Activated T-helper 9 cell treated with anti-CD3 and anti-CD28 coated beads, Interleukin-2, amount 50 U/mL, for 16 hours (primary cell): Measurements from ENCODE around the gene DLGAP4.

ENCODE experiments used
- DNase-seq: peaks from one replicate; pipeline ENCODE4 v3.0.0-alpha.2; 2020; ENCODE audit warnings: low read depth

Gene DLGAP4

DNA sequence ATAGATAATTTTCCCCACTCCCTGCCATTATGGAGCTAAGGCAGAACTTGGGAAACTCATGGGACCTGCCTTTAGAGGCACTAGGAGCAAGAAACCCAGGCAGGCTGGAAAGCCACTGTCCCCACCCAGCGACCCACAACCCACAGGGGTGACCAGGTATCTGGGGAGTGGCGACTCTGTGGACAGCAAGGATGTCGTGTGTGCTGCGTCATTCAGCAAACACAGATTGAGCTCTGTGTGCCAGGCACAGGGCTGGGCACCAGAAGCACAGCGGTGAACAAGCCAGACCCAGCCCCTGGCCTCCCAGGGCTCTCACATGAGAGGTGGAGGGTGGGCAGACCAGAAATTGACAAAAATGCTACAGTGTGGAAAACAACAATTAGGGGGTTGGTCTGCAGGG lies 27.7 kb downstream of the DLGAP4 start:
- DNase-seq, result no peak

DNA sequence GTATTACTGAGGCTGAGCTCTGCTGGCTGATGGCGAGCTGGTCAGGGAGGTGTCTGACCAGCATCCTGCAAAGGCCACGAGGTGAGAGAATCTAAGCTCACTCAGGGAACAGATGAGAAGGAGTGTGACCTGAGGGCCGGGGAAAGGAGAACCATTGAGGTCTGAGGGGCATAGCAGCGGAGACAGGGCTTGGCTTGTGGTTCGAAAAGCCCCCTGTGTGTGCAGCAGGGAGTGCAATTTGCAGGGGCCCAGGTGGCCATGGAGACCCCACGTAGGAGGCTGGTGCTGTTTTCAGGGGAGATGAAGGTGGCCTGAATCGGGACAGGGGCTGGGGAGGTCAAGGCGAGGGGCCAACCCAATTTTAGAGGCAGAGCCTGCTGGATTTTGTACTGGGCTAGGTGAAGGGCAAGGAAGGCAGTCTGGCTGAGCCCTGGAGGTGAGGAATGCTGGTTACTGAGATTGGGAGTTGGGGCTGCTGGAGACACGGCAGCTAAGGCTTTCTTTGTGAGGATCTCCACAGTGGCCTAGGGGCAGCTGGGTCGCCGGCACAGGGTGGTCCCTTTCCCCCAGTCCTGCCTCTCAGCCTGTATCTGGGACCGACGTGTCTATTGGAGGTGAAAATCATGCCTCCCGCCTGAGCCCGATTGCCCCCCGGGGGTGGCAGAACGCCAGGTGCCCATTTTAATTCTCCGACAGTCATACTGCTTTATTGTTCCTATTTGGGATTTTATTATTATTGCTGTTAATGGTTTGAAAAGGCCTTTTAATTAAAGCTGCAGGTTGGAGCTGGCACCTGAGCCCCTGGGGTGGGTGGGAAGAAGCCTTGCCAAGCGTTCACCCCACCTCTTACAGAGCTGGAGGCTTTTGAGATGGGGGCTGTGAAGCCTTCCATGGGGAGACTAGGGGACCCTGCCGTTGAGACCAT lies 28.4 kb downstream of the DLGAP4 start:
- DNase-seq, result no peak

DNA sequence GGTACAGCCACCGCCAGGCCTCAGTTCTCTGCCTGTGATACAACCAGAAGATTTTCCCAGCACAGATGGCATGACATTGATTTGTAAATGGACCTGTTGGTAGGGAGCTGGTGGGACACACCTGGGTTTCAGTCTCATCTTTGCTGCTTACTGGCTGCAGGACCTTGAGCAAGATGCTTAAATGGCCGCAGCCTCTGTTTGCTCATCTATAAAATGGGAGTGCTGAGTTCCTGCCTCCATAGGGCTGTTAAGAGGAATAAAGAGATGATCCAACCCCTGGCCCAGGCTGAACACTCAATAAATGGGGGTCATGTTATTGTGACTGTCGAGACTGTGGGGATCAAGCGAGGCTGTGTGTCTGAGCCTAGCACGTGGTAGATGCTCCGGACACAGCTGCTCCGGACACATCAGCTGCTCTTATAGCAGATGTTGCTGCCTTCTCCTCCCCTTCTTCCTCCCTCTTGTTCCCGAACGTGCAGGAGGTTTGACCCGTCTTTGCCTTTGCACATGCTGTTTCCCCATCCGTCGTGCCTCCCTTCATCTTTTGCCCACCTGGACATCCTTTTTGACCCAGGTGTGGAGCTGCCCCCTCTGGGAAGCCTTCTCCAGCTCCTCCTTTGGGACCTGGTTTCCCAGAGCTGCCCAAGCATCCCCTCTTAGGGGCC lies 29.2 kb downstream of the DLGAP4 start:
- no peak for DNase-seq

DNA sequence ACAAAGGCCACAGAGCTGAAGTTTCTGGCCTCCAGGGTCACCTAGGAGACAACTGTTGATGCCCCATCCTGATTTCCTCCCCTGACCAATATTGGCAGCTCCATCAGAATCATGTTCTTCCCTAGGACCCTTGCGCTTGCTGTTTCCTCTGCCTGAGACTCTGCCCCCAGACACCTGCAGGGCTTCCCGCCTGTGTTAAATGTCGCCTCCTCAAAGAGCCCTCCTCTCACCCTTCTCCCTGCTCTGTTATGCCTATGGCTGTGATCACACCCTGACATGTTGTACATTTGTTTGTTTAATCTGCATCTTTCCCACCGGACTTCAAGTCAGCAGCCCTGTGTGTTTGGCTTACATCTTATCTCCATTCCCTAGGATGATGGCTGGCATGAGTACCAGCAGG lies 30.1 kb downstream of the DLGAP4 start:
- DNase-seq, result no peak

DNA sequence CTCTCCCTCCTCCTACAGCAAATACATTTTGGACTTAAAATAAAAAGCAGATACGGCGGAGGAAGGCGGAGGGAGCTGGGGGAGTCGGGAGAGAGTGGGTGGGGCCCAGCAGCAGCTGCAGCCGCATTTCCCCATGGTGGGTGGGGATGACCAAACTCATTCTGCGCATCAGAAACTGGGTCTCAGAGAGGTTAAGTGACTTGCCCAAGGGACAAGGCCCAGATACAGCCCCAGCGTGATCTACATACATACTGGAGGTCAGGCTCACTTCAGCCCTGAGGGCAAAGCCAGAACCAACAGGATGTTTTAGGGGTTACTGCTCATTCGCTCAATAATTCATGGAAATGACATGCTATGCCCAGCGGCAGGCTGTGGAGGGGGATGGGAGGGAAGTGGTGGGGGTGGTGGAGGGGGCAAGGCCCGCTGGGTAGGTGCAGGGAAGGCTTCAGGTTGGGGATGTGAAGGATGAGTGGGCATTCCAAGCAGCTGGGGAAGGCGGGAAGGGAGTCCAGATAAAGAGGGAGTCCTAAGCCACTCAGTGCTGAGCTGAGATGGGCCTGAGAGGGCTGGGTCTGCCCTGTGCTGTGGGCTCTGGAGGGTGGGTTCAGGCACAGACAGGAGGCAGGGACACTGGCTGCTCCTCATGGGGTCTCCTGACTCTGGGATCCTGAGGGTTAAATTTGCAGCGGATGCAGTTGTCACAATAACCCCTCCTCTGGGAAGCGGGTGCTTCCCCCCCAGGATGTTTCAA lies 31.0 kb downstream of the DLGAP4 start:
- no peak for DNase-seq

DNA sequence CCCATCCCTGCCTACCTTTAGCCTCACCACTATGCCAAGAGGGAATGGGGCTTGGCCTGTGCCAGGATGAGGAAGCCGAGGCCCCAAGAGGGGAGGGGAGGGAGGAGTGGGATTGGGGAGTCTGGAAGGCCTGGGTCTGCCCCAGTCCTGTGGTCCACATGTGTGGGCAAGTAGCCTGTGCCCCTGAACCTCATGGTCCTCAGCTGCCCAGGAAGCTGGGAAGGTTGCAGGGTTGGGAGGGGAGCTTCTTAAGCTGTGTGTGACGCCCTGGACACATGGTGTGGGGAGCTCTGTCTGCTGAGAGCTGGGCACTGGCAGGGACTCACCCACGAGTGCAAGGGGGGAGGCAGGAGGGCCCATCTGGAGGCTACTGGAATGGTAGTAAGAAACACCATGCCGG lies 31.7 kb downstream of the DLGAP4 start:
- no peak for DNase-seq

DNA sequence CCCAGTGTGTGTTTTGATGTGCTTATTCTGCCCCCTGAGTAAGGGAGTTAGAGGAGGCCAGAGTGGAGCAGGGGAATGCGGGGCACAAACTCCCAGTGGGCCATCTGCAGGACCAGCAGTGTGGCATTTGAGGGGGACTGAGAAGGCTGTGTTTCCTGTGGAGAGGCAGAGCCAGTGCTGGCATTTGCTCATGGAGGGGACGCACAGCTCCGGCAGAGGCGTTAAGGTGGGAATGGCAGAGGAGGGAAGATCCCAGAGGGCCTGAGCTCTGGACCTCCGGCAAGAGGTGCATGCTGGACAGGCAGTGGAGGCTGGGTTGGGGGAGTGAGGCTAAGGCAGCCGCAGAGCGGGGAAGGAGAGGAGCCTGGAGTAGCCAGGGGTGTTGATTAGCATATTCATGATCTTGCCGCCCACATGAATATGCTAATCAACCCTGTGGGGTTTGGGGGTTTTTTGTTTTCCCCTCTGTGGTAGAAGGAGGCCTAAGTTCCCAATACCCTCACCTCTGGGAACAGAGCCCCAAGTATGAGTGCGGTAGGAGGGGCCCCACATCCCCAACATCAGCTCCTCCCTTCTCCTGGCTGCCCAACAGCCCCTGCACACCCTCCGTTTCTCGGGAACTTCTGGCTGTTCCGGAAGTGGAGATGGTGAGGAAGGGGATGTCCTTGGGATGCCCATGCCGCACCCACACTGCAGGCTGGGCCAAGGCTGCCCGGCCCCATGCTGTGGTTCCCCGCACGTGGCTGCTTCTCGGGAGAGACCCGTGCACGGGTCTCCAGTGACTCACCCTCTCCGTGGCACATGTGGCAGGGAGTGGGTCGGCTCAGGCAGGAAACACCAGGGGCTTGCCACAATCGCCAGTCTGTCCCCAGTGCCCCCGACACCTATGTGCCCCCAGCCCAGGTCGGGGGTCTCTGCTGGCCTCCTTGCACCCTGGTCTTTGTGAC lies 33.8 kb downstream of the DLGAP4 start:
- DNase-seq, result no peak

DNA sequence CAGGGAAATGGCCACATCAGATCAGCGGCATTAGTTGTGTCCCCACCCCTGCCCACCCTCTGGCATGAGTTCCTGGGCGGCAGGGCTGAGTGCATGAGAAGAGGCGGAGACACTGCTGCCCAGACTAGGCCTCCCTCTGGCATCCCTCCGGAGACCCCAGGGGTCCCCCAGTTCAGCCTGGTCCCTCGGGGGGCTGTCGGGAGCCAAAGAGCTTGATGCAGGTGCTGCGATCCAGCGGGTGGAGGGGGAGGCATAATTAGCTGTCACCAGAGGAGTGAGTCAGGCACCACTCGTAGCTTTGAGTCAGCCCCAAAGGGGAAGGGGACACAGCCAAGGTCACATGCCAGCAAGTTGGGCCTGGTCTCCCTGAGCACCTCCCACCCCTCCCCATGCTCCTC lies 34.5 kb downstream of the DLGAP4 start:
- DNase-seq, result no peak

DNA sequence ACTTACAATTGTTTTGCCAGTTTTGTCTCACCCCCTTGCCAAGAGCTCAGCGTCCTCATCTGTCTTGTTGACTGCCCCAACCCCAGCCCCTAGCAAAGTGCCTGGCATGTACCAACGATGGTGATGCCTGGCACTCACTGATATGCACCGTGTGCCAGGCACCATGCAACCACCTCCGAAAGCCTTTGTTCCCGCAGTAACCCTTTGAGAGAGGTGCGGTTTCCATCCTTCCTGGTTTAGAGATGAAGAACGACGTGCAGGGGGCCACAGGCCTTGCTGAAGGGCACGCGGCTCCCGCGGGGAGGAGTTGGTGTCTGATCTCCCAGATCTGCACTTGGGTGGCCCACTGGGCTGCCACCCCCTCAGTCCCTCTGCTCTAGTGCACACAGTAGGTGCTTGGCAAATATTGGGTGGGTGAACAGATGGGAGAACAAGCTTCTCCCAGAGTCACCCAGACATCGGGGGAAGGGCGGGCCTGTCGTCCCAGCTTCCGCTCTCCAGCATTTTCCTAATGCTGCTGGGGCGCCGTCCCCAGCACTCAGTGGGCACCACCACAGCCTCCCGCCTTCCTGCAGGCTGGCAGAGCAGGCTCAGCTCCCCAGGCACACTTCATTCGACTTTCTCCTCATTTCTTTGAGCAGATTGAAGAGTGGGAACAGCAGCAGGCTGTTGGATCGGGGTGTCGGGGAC lies 35.3 kb downstream of the DLGAP4 start:
- DNase-seq, result no peak

DNA sequence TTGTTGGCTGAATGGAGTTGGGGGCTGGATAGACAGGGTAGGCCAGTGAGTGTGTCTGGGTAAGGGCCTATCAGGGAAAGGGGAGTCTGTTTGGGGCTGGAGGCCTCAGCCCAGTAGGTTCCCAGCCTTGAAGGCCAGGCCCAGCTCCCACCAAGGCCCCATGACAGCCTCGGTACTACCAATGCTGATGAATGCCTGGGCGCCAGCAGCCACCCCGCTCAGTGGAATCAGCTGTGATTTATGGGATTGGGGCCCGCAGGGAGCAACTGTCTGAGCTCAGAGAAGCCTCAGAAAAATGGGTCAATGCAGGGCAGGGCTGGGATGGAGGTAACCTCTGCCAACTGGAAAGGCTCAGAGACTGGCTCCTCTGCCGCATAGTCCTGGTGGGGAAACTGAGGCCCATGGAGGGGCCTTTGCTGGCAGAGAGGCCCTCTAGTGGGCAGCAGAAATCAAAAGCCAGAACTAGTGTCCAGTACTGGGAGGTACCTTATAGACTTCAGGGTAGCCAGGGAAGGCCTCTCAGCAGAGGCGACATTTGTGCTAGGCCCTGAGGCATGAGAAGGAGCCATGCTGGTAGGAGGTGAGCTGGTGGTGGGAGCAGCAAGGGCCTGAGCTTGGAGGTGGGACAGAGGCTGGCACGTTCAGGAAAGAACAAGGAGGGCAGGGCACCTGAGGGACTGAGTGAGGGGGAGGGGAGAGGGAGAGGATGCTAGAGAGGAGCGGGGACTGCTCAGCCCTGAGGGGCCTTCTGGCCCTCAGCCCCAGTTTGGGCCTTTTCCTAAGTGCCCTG lies 36.4 kb downstream of the DLGAP4 start:
- no peak for DNase-seq

DNA sequence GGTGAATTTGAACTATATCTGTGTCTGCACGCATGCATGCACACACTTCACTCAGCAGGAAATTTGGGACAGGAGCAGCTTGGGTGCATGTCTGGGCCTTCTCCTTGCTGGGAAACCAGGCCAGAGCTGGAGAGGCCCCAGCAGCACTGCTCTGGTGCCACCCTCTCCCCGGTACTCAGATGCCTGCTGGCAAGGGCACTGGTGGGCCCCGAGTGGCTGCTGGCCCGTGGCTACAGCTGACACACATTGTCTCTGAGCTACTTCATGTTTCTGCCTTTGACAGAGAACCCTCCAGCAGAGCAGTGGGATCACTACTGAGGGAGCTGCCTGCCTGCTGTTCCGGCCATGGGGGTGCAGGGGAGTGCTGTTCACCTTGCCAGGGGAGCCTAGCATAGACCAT lies 37.5 kb downstream of the DLGAP4 start:
- no peak for DNase-seq

DNA sequence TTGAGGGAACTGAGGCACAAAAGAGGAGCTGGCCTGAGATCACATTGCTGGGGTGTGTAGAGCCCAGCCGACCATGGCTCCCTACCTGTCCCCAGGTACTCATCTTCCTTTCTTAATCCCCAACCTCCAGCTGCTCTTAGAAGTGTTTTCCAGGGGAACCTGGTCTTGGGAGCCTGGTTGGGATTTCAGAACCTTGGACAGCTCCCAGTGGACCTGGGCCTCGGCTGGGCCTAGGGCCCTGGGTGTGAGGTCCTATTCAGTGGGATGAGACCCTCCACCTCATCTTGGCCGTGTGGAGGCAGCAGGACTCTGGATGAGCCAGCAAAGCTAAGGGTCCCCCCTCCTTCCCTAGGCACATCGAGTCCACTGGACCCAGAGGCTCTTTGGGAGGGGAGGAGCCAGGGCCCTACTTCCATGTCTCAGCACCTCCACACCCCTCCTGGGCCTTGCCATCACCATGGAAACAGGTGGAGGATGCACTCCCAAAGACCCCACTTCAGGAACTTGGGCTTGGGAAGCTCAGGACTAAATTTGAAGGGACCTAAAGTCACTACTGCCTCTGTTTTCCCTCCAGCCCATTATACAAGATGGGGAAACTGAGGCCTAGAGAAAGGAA lies 38.5 kb downstream of the DLGAP4 start:
- no peak for DNase-seq

DNA sequence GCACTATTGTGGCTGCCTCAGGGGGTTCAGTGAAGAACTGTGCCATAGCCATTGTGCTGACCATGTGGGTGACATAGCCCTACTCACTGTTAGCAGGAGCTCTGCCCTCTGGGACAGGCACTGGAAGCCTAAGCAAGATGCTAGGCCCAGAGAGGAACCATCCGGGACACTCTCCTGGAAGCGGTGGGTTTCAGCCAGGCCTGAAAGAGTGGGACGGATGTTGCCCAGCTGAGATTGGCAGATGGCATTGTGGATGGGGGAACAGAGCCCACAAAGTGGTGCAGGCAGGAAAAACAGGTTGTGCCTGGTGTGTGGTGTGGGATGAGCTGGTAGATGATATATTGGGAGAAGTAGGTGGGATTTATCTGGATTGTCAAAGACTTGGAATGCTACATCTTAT lies 40.1 kb downstream of the DLGAP4 start:
- no peak for DNase-seq

DNA sequence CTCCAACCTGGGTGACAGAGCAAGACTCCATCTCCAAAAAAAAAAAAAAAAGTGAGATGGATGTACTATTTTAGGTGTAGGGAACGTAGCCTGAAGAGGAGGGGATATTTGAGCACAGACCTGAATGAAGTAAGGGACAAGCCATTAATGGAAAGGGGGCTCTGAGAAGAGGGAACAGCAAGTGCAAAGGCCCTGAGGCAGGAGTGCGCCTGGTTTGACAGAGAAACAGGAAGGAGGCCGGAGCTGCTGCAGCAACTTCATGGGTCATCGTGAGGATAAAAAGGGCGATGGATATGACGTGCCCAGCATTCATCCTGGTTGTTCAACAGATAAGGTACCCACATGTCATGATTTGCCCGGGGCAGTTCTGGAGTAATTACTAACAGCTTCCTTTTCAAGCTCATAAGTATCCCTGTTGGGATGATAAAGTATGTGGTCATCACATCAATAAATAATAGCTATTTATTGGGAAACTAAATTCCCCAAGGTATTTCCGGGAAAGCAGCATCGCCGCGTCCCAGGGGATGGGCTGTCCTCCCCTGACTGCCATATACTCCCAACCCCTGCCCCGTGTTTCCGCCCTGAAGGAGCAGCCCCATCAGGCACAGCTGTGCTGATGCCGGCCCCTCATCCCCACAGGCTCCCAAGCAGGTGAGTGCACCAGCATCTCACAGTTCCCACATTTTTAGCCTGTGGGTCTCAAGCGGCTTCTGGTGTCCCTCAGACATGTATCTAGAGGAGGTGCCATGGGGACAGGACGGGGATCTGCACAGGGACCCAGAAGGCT lies 43.4 kb downstream of the DLGAP4 start:
- DNase-seq, result no peak

DNA sequence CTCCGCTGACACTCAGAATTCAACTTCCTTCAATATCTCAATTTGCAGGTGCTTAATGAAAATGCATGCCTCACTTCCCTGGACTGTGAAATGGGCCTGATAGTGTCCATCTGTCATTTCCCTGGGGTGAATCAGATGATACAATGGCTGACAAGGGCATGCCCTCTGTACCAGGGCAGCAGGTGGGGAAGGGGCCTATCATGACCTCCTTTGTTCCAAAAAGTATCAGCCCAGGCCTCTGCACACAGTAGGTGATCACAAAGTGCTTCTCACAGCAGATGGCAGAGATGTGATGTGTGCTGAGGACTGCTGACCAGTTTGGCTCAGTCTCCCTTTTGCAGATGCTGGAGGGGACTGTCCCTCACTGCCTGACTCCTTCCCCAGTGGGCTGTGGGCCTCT lies 44.3 kb downstream of the DLGAP4 start:
- no peak for DNase-seq

DNA sequence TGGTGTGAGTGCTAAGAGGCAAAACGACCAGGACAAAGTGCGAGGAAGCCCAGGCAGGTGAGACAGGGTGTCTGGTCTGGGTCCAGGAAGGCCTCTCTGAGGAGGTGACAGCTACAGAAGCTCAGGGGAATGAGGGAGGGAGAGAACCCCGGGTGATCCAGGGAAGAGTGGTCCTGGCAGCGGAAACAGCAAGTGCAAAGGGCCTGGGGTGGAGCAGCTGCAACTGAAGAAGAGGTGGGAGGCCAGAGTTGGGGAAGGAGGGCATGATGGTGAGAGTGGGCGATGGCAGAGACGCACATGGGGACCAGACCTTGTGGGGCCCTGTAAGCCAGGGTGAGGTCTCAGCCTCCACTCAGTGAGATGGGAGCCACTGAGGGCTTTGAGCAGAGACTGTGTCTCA lies 45.8 kb downstream of the DLGAP4 start:
- DNase-seq, result no peak

DNA sequence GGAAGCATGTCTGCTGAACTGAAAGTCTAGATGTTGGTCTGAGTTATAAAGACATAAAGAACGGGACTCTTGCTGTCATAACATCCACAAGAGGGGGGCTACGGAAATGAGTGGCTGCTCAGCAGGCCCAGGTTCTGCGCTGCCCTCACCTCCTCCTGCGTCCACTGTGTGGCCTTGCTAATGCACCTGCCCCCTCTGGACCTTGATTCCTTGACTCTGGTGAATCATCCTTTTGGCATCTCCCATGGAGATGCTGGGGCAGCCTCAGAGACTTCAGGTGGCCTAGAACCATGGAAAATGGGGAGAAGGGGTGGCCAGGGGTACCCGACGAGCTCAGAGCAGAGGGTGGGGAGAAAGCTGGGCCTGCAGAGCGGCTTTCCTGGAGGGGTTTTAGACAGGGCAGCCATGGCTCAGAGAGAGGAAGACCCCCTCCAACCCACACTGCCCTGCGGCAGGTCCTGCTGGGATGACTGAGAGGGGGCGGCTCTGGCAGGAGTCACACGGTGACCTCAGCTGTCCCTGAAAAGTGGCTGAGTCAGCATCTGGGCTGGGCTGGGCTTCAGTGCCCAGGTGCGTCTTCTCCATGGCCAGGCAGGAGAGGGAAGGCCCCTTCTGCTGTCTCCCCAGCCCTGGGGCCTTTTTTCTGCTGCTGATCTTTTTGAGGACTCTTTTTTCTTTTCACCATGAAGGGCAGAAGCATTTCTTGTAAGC lies 46.9 kb downstream of the DLGAP4 start:
- DNase-seq, result no peak

DNA sequence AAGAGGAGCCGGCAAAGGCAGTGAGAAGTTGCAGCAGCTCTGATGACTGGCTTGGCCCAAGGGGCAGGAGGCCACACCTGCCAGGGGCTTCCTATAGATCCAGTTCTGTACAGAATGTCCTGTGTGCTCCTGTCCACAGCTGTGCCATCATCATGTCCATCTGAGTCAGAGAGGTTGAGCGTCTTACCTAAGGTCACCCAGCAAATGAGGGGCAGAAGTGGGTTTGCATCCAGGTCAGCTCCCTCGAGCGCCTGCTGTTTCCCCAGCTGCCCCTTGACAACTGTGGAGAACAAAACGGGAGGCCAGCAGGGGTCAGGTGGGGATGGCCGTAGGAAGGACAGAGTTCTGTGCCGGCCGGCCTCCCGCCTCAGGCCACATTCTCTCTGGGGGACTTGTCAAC lies 47.6 kb downstream of the DLGAP4 start:
- no peak for DNase-seq
